ENCODE measurements around the gene ILDR1.

GRCh38 chr3:122003606-122004005, 18.4 kb downstream of the ILDR1 start:
- TF ChIP-seq OSR1 (CRISPR knock-in tag; IDR thresholded peaks at IDR 0.05) = no peak
- TF ChIP-seq CREB5 (CRISPR knock-in tag; IDR thresholded peaks at IDR 0.05; ENCODE audit: low read depth) = no peak
- TF ChIP-seq ZFP30 (CRISPR knock-in tag; IDR thresholded peaks at IDR 0.05) = no peak
- no peak for TF ChIP-seq PATZ1 (CRISPR knock-in tag; IDR thresholded peaks at IDR 0.05; ENCODE audit: borderline replicate concordance)
- TF ChIP-seq TOX (CRISPR knock-in tag; IDR thresholded peaks at IDR 0.05; ENCODE audit: borderline replicate concordance) = no peak
